Peyer's patch (tissue), 4 donors: ENCODE measurements around the gene KRT14.

Experiments used
- POLR2A ChIP-seq, 2 donors: fragments of 450-650 bp; IDR thresholded peaks; one replicate each; pipeline ENCODE4 v1.5.1; 2017; ENCODE audit warnings: antibody characterized with exemption in 2 of 2, mild to moderate bottlenecking in 2 of 2, moderate library complexity in 2 of 2
- TF ChIP-seq, protein P1 (sequence below), 6 experiments: fragments of 450-650 bp in 4 of 6; fragments of 200-600 bp in 2 of 6; sonication (generic) in 1 of 6; IDR thresholded peaks; one replicate each; pipeline ENCODE4 v1.5.1; 2017 to 2019; ENCODE audit warnings: antibody characterized with exemption in 6 of 6, mild to moderate bottlenecking in 3 of 6, moderate library complexity in 1 of 6

- TF ChIP-seq POLR2A (IDR thresholded peaks at IDR 0.05): no peak
- TF ChIP-seq, protein P1, sequence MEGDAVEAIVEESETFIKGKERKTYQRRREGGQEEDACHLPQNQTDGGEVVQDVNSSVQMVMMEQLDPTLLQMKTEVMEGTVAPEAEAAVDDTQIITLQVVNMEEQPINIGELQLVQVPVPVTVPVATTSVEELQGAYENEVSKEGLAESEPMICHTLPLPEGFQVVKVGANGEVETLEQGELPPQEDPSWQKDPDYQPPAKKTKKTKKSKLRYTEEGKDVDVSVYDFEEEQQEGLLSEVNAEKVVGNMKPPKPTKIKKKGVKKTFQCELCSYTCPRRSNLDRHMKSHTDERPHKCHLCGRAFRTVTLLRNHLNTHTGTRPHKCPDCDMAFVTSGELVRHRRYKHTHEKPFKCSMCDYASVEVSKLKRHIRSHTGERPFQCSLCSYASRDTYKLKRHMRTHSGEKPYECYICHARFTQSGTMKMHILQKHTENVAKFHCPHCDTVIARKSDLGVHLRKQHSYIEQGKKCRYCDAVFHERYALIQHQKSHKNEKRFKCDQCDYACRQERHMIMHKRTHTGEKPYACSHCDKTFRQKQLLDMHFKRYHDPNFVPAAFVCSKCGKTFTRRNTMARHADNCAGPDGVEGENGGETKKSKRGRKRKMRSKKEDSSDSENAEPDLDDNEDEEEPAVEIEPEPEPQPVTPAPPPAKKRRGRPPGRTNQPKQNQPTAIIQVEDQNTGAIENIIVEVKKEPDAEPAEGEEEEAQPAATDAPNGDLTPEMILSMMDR (IDR thresholded peaks at IDR 0.05): no peak
Observed at GRCh38 chr17:41599680-41600079, 13.0 kb upstream of the KRT14 start.
